IPS-NIHi11 (cell line): ENCODE results near the gene SMARCA1.

ENCODE experiments used
- DNase-seq: peaks from one replicate; pipeline ENCODE4 v3.0.0; 2012; ENCODE audit warnings: mixed read lengths, low spot score

The SMARCA1 gene

GRCh38 chrX:129449148-129449547, 74.1 kb downstream of the SMARCA1 start:
- DNase-seq, result no peak

DNA sequence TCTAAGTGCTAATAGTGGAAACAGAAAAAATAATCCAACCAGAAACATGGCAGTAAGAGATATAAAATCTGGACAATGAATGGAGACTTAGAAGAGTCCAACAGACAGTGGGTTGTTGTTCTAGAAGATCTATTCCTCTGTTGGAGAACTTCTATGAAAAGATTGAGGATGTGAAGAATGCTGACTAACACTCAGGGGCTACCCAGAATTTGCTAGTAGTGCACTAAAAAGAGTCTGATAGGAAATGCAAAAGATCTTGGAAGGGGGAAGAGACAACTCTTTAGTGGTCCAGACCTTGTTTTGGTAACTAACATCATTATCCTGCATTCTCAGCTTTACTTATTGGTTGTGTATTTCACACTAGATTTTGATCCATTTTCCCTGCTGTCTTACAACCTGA, 77.9 kb downstream of the SMARCA1 start:
- DNase-seq, result no peak

DNA sequence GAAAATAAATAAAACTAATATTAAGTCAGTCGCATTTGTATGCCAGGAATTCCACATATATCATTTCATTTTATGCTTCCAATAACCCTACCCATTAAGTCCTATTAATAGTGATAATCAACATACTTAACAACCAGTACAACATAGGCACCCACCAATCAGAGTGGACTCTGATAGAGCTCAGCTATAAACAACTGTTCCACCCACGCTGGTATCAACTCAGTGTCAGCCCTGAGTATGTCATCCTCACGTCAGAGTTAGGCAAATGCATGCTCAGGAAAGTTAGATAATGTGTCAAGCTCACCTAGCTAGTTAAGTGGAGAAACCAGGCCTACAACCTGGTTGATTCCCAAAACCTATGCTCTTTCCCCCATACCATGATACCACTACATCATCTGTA, 89.3 kb downstream of the SMARCA1 start:
- DNase-seq, result no peak

DNA sequence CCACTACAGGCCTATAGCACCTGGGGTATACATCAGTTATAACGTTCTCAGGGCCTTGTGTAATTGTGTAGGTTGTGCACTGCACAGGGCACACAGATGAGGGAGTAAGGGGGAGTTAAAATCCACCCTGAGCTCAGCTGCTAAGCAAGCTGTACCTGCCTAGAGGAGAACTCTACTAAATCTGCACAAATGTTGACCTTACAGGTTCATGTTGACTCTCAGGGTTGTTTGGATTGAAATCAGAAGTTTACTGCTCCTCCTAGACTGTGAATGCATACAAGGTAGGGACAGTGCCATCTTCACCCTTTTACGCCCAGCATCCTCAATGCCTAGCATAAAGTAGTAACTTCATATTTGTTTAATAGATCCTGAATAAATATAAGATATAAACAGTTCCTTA, 89.8 kb downstream of the SMARCA1 start:
- DNase-seq, result no peak

- no peak for DNase-seq
These were observed 96.0 kb downstream of the SMARCA1 start for GRCh38 chrX:129427267-129427666.

DNA sequence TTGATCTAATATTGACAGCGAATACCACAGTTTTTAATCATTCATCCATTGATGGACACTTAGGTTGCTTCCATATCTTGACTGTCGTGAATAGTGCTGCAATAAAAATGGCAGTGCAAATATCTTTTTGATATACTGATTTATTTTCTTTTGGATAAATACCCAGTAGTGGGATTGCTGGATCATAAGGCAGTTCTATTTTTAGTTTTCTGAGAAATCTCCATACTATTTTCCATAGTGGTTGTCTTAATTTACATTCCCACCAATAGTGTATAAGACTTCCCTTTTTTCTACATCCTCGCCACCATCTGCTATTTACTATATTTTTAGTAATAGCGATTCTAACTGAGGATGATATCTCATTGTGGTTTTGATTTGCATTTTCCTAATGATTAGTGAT, 100.1 kb downstream of the SMARCA1 start:
- no peak for DNase-seq

GRCh38 chrX:129404670-129405008, 118.7 kb downstream of the SMARCA1 start:
- no peak for DNase-seq

DNA sequence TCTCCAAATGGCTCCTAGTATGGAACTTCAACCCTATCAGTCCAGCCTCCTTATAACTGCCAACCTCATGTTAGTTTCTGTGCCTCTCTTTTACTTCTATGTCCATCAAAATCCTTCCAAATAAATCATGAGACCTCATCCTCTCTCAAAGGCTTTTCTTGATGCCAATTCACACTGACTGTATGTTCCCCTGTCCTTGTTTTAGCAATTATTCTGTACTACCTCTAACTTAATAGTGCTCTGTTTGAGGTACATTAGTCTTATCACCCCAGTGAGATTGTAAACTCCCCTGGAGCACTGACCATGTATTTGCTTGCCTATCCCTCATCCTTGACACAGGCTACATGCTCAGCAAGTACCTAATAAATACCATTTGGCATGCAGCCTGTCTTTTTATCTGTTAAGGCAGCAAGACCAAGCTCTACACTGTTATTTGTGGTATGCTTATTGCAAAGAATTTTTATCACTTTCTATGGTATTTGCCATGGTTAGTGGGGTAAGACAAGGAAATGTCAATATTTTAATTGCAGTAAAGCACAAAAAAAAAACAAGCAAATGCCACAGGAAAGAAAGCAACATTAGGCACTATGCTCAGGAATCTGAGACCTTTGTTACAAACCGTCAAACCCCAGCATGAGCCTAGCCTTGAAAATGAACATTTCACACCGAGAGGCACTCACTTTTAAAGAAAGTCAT, 119.2 kb downstream of the SMARCA1 start:
- no peak for DNase-seq
